DOHH2 (cell line): ENCODE measurements around the gene PCSK7.

Source experiments
- EZH2phosphoT487 ChIP-seq: fragments of 200-600 bp; sonication (generic); IDR thresholded peaks from 2 replicates; pipeline ENCODE4 v1.6.1; 2017; ENCODE audit warnings: borderline replicate concordance, mild to moderate bottlenecking, antibody characterized with exemption, low read length, moderate library complexity, mixed read lengths
- TF ChIP-seq, protein P1 (sequence below): fragments of 200-600 bp; sonication (generic); IDR thresholded peaks from one replicate; pipeline ENCODE4 v1.5.1; 2014; ENCODE audit warnings: antibody characterized with exemption, mild to moderate bottlenecking, low read depth, low read length; ENCODE audit not compliant: poor library complexity, severe bottlenecking

DNA sequence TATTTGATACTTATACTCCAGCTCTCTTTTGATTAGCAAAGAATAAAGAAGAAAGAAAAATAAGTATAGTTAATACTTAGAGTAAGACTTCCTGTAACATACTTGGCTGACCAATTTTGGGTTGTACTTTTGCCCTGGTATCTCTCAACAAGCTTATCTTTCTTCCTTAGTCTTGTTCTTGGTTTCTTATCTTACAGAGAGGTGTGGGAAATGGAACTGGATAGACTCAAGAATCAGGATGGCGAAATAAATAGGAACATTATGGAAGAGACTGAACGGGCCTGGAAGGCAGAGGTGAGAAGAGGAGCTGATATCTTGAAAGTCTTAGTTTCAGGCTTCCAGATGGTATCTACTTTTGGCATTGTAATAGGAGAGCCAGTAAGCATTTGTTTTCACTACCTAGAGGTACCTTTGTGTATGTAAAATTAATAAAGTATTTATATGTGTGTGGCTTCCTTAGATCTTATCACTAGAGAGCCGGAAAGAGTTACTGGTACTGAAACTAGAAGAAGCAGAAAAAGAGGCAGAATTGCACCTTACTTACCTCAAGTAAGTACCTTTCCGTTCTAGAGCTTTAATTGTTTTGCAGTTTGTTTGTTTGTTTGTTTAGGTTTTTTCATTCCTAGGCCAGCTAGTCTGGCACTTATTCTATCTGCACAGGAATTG is 48.0 kb upstream of the PCSK7 start:
- TF ChIP-seq, protein P1, sequence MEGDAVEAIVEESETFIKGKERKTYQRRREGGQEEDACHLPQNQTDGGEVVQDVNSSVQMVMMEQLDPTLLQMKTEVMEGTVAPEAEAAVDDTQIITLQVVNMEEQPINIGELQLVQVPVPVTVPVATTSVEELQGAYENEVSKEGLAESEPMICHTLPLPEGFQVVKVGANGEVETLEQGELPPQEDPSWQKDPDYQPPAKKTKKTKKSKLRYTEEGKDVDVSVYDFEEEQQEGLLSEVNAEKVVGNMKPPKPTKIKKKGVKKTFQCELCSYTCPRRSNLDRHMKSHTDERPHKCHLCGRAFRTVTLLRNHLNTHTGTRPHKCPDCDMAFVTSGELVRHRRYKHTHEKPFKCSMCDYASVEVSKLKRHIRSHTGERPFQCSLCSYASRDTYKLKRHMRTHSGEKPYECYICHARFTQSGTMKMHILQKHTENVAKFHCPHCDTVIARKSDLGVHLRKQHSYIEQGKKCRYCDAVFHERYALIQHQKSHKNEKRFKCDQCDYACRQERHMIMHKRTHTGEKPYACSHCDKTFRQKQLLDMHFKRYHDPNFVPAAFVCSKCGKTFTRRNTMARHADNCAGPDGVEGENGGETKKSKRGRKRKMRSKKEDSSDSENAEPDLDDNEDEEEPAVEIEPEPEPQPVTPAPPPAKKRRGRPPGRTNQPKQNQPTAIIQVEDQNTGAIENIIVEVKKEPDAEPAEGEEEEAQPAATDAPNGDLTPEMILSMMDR = no peak
- no peak for TF ChIP-seq EZH2phosphoT487
